HG03064 (cell line): ENCODE results near the gene SERPINA1.
"Not testable (repeated sequence)": the region's sequence is repeated elsewhere in the genome, so short reads cannot be mapped to it uniquely, and the experiment has no call there.

Experiments used
- ATAC-seq: cut with Tn5 transposase; IDR thresholded peaks from one replicate; pipeline ENCODE4 v1.9.1; 2021; ENCODE audit warnings: low read depth; ENCODE audit not compliant: unreplicated experiment

SERPINA1 gene

GRCh38 chr14:94373708-94374107 is 14.7 kb downstream of the SERPINA1 start:
- ATAC-seq = no peak

- no peak for ATAC-seq
Observed at GRCh38 chr14:94372021-94372605, 16.3 kb downstream of the SERPINA1 start.

- no peak for ATAC-seq
Observed at GRCh38 chr14:94370524-94370910, 17.9 kb downstream of the SERPINA1 start.

GRCh38 chr14:94369766-94370523 is 18.5 kb downstream of the SERPINA1 start:
- ATAC-seq = not testable (repeated sequence)

GRCh38 chr14:94368956-94369355 is 19.4 kb downstream of the SERPINA1 start:
- ATAC-seq = no peak

- no peak for ATAC-seq
Observed at GRCh38 chr14:94368243-94368590, 20.2 kb downstream of the SERPINA1 start.

GRCh38 chr14:94367347-94368242 is 20.8 kb downstream of the SERPINA1 start:
- ATAC-seq = no peak

GRCh38 chr14:94366146-94366915 is 22.1 kb downstream of the SERPINA1 start, which contains the start of gene SERPINA2:
TSS of gene SERPINA2 (minus strand) at chr14:94366698.
- no peak for ATAC-seq

GRCh38 chr14:94365624-94366023 is 22.8 kb downstream of the SERPINA1 start:
- no peak for ATAC-seq

GRCh38 chr14:94364964-94365363 is 23.4 kb downstream of the SERPINA1 start:
- no peak for ATAC-seq

GRCh38 chr14:94364037-94364436 is 24.4 kb downstream of the SERPINA1 start:
- no peak for ATAC-seq

GRCh38 chr14:94363151-94363624 is 25.2 kb downstream of the SERPINA1 start:
- no peak for ATAC-seq

GRCh38 chr14:94362614-94363133 is 25.7 kb downstream of the SERPINA1 start:
- ATAC-seq = no peak

GRCh38 chr14:94361682-94362081 is 26.7 kb downstream of the SERPINA1 start:
- ATAC-seq = no peak

GRCh38 chr14:94360945-94361565 is 27.3 kb downstream of the SERPINA1 start:
- ATAC-seq = no peak

GRCh38 chr14:94357166-94357565 is 31.2 kb downstream of the SERPINA1 start:
- no peak for ATAC-seq

- no peak for ATAC-seq
Observed at GRCh38 chr14:94356379-94357056, 31.9 kb downstream of the SERPINA1 start.

GRCh38 chr14:94355191-94355794 is 33.1 kb downstream of the SERPINA1 start:
- ATAC-seq = no peak
